CD4-positive, alpha-beta T cell treated with Interleukin-21 for 1 hour (primary cell): ENCODE data around the gene ATN1.

Experiments
- DNase-seq: peaks from one replicate; pipeline ENCODE4 v3.0.0-alpha.2; 2020

ATN1 gene

DNA sequence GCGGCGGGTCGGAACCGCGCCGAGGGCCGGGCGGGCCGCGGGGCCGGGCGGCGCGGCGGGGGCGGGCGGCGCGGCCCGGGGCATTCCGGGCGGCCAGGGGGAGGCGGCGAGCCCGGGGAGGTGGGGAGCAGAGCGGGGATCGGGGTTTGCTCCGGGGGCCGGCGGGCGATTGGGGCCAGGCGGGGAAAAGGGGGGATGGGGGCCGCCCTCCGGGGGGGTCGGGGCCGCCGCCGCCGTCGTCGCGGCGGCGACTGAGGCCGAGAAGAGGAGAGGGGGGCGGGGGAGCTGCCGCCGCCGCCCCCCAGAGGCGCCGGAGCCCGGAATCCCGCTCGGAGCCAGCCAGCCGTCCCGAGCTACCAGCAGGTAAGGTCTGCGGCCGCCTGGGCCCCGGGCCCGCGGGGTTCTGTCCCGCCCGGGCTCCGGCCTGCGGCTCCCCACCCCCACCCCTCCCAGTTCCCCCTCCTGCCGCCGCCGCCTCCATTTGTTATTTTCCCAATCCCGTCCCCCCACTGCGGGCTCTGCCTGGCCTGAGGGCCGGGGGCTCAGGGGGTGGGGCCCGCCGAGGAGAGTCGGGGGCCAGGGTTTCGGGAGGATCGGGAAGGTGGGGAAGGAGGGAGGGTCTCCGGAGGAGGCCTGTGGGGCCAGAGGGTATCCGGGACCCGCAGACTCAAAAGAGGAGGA lies 403 bp downstream of the ATN1 start:
- DNase-seq = no peak

DNA sequence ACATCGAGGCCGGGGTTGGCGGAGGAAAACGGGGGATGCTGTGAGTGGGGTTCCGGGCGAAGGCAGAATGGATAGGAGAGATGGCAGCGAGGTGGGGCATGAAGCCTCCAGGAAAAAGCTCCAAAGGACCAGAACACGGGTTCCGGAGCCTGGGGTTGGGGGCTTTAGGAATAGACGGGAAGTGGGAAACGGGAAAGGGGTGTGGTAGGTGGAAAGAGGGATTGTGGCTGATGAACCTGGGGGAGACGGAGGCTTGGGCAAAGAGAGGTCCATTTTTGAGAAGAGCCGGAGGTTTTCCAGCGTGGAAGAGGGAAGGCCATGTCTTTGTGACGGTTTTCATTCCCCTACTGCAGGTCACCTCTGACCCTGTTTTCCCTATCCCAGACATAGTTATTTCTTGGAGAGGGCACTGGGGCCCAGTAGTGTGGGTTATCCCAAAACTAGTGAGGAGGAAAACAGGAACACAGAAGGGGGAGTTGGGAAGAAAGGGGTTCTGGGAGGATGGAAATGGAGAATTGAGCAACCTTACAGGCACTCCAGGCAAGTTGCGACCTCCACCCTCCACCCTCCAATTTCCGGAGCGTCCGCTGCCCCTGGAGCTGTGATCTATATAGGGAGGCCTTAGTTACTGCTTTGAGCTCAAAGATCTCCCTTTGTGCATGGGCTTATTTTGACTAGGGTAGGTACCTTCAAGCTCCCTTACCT lies 1.1 kb downstream of the ATN1 start:
- DNase-seq = no peak

DNA sequence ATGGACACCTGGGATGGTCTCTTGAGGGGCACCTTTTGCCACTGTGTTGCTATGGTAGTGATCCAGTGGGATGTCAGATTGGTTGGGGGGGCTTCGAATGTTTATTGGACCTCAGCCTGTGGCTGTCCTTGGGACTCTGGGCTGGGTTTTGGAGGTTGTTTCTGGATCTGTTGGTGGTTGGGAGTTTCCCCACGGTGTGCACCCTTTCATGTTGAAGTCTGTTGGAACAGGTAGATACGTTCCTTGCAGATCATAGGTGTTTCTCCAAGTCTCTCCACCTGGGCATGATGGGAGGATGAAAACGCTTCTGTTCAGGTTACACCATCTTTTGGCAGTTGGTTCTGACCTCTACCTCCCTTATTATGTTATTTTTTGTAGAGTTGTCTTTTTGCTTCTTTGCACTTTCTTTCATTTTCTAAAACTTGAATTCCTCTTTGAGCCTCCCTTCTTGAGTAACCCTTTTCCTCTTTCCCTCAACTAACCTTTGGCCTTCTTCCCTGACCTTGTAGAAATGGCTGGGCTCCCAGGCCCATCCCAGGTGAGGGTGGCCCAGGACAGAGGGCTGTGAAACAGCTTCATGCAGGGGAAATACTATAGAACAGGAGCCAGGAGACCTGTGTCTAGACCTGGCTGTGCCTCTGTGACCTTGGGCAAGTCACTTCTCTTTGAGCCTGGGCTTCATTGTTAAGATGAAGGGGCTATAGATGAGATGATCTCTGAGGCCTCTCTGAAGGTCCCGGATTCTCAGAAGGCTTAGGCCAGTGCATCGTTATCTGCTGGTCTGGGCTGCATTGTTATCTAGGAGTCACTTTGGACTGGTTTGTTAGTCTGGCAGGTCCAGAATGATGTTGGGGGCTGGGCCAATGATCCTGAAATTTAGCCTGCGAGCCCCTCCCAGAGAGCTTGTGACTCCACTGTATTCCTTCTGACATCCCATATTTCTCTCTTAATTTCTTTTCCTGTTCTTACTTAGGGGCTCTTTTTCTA lies 2.0 kb downstream of the ATN1 start:
- DNase-seq = no peak

DNA sequence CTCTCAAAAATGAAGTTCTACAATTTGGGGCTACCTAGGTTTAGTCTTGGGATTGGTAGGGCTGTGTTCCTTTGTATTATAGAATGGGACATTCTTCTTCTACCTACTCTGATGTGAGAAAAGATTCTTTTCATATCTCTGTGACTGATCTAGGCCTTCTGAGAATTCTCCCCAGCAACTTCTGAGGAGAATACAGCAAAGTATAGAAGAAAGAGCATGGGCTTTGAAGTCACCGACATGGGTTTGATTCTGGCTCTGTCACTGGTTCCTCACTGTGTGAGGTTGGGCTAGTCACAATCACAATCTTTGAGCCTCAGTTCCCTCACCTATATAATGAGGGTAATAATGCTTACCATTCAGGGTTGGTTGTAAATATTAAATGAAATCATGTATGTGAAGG lies 5.0 kb downstream of the ATN1 start:
- DNase-seq = no peak

DNA sequence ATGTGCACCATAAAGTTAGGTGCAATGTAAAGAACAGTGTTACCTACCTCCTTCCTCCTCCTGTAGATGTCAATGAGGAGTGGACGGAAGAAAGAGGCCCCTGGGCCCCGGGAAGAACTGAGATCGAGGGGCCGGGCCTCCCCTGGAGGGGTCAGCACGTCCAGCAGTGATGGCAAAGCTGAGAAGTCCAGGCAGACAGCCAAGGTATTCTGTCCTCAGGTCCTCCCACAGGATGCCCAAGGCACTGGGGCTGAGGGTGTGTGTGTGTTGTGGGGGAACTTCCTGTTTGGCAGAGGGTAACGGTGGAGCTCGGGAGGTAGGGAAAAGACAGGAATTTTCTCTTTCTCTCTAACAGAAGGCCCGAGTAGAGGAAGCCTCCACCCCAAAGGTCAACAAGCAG lies 6.4 kb downstream of the ATN1 start:
- no peak for DNase-seq

DNA sequence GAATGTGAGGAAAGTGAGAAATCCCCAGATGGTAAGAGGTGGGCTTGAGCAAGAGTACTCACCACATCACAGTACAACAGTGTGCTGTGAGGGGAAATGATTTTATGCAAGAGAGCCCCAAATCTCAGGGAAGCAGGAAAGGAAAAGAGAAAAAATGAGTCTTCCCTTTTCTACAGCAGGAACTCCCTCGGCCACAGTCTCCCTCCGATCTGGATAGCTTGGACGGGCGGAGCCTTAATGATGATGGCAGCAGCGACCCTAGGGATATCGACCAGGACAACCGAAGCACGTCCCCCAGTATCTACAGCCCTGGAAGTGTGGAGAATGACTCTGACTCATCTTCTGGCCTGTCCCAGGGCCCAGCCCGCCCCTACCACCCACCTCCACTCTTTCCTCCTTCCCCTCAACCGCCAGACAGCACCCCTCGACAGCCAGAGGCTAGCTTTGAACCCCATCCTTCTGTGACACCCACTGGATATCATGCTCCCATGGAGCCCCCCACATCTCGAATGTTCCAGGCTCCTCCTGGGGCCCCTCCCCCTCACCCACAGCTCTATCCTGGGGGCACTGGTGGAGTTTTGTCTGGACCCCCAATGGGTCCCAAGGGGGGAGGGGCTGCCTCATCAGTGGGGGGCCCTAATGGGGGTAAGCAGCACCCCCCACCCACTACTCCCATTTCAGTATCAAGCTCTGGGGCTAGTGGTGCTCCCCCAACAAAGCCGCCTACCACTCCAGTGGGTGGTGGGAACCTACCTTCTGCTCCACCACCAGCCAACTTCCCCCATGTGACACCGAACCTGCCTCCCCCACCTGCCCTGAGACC lies 7.8 kb downstream of the ATN1 start:
- DNase-seq = no peak

DNA sequence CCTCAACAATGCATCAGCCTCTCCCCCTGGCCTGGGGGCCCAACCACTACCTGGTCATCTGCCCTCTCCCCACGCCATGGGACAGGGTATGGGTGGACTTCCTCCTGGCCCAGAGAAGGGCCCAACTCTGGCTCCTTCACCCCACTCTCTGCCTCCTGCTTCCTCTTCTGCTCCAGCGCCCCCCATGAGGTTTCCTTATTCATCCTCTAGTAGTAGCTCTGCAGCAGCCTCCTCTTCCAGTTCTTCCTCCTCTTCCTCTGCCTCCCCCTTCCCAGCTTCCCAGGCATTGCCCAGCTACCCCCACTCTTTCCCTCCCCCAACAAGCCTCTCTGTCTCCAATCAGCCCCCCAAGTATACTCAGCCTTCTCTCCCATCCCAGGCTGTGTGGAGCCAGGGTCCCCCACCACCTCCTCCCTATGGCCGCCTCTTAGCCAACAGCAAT lies 8.5 kb downstream of the ATN1 start:
- no peak for DNase-seq

DNA sequence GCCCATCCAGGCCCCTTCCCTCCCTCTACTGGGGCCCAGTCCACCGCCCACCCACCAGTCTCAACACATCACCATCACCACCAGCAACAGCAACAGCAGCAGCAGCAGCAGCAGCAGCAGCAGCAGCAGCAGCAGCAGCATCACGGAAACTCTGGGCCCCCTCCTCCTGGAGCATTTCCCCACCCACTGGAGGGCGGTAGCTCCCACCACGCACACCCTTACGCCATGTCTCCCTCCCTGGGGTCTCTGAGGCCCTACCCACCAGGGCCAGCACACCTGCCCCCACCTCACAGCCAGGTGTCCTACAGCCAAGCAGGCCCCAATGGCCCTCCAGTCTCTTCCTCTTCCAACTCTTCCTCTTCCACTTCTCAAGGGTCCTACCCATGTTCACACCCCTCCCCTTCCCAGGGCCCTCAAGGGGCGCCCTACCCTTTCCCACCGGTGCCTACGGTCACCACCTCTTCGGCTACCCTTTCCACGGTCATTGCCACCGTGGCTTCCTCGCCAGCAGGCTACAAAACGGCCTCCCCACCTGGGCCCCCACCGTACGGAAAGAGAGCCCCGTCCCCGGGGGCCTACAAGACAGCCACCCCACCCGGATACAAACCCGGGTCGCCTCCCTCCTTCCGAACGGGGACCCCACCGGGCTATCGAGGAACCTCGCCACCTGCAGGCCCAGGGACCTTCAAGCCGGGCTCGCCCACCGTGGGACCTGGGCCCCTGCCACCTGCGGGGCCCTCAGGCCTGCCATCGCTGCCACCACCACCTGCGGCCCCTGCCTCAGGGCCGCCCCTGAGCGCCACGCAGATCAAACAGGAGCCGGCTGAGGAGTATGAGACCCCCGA lies 9.1 kb downstream of the ATN1 start:
- DNase-seq = peak; percentile 58

DNA sequence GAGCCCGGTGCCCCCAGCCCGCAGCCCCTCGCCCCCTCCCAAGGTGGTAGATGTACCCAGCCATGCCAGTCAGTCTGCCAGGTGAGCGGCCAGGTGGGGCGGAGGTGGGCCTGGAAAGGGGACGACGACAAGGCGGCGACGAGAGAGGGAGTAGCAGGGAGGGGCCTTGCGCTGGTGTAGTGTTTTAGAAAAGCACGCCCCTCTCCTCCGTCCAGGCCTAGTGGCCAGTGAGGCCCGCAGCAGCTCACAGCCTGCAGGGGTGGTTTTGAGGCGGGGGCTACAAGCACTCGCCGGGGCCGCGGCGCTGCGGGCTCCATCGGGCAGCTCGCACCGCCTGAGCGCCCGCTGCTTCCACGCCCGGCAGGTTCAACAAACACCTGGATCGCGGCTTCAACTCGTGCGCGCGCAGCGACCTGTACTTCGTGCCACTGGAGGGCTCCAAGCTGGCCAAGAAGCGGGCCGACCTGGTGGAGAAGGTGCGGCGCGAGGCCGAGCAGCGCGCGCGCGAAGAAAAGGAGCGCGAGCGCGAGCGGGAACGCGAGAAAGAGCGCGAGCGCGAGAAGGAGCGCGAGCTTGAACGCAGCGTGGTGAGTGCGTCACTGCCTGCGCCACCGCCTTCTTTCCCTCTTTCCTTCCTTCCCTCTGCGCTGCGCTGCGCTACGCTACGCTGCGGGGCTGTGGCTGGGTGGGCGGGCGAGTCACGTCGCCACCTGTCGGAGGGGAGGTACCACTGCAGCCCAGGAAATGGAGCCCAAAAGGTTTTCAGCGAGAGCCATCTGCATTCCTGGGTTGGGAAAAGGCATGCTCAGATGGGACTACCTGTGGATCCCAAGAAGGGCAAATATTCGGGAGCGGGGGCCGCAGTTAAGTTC lies 10.0 kb downstream of the ATN1 start:
- DNase-seq = peak; percentile 95

DNA sequence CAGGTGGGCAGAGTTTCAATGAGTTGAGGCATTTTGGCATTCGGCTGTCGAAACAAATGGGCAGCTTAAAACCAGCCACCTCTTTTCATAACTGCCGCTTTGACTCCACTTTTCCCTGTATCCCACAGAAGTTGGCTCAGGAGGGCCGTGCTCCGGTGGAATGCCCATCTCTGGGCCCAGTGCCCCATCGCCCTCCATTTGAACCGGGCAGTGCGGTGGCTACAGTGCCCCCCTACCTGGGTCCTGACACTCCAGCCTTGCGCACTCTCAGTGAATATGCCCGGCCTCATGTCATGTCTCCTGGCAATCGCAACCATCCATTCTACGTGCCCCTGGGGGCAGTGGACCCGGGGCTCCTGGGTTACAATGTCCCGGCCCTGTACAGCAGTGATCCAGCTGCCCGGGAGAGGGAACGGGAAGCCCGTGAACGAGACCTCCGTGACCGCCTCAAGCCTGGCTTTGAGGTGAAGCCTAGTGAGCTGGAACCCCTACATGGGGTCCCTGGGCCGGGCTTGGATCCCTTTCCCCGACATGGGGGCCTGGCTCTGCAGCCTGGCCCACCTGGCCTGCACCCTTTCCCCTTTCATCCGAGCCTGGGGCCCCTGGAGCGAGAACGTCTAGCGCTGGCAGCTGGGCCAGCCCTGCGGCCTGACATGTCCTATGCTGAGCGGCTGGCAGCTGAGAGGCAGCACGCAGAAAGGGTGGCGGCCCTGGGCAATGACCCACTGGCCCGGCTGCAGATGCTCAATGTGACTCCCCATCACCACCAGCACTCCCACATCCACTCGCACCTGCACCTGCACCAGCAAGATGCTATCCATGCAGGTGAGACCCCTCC lies 10.8 kb downstream of the ATN1 start:
- no peak for DNase-seq

DNA sequence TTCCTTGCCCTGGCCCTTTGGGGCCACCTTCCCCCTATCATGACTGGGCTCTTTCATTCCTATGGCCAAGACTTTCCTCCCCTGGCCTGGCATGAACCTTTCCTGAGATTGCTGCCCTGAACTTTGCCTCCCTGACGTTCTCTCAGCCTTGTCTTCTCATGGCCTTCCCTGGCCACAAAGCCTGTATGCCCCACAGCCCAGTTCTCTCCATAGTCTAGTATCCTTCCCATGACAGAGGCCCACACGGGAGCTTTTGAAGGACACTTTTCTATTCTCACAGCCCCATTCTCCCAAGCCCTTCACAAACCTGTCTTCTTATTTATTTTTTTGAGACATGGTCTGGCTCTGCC lies 11.4 kb downstream of the ATN1 start:
- no peak for DNase-seq

DNA sequence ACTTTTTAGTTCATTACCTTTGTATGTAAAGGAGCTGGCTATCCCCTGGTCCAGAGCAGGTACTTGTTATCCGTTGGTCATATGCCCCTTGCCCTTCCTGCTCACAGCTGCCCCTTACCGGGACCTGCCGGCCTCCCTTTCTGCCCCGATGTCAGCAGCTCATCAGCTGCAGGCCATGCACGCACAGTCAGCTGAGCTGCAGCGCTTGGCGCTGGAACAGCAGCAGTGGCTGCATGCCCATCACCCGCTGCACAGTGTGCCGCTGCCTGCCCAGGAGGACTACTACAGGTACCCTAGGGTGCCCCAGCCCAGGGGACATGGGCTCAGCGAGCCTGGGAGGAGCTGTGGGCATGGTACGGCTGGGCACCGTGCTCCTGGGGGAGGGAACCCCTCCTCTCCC lies 13.5 kb downstream of the ATN1 start:
- no peak for DNase-seq

DNA sequence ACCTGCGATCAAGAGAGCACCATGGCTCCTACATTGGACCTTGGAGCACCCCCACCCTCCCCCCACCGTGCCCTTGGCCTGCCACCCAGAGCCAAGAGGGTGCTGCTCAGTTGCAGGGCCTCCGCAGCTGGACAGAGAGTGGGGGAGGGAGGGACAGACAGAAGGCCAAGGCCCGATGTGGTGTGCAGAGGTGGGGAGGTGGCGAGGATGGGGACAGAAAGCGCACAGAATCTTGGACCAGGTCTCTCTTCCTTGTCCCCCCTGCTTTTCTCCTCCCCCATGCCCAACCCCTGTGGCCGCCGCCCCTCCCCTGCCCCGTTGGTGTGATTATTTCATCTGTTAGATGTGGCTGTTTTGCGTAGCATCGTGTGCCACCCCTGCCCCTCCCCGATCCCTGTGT lies 14.0 kb downstream of the ATN1 start:
- DNase-seq = no peak

DNA sequence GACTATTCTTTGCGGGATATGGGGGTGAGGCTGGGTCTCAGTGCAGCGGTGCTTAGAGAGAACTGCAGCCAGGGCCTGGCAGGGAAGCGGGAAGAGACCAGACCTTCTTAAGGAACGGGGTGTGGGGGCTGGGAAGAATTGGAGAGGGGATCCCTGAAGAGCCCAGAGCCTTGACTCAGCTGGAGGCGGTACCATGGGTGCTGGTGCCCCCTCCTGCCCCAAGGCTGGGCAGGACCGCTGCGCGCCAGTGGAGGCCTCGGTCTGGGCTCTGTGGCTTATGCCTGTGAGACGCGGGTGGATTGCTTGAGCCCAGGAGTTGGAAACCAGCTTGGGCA lies 14.5 kb downstream of the ATN1 start:
- no peak for DNase-seq

DNA sequence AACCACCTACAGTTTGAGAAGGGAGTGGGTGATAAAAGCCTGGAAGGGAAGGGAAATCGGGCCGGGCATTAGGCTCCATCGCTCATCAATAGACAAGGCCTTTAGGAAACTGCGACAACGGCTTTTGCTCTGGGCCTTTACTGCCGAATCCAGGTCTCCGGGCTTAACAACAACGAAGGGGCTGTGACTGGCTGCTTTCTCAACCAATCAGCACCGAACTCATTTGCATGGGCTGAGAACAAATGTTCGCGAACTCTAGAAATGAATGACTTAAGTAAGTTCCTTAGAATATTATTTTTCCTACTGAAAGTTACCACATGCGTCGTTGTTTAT lies 15.6 kb downstream of the ATN1 start:
- peak; percentile 93 for DNase-seq

DNA sequence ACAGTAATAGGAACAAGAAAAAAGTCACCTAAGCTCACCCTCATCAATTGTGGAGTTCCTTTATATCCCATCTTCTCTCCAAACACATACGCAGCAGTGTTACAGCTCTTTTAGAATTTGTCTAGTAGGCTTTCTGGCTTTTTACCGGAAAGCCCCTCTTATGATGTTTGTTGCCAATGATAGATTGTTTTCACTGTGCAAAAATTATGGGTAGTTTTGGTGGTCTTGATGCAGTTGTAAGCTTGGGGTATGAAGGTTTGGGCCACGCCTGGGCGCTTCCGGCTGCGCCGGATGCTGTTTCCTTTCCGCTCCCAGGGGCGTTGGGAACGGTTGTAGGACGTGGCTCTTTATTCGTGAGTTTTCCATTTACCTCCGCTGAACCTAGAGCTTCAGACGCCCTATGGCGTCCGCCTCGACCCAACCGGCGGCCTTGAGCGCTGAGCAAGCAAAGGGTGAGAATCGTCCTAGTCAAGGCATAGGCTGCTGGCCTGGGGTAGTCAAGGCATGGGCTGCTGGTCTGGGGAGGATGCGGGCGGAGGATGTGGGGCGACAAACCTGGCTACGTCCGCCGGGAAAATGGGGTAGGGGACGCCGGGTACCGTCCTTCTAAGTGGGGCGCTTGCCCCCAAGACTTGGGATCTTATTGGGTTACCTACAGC lies 16.1 kb downstream of the ATN1 start, which contains the start of the genes C12orf57 and RNU7-1:
C12orf57 (plus strand) TSS at position 301 of the 659 bp plus-strand sequence; CDS start at position 401, 100 bp downstream.
RNU7-1 (plus strand) TSS at position 95 of the 659 bp plus-strand sequence.
- DNase-seq = peak; percentile 90

DNA sequence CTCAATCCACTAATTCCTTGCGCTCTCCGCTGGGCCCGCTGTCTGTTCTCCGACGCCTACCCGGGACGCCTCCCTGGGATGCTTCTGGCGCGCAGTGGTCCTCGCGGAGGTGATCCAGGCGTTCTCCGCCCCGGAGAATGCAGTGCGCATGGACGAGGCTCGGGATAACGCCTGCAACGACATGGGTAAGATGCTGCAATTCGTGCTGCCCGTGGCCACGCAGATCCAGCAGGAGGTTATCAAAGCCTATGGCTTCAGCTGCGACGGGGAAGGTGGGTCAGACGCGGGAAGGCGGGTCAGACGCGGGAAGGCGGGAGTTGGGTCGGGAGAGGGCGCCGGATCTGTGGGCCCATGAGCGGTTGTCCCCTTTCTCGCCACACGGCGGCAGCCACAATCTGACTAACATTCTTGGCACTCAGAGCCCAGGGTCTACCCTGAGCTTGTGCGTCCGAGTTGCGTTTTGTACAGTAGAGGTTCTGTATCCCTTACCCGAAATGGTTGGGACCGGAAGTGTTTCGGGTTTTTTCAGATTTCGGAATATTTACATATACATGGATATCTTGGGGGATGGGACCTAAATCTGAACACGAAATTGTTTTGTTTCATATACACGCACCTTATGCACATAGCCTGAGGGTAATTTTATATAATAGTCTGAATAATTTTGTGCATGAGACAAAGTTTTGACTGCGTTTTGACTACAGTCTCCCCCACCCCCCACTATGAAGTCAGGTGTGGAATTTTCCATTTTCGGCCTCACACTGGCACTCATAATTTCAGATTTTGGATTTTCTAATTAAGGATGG lies 16.8 kb downstream of the ATN1 start:
- peak; percentile 91 for DNase-seq

DNA sequence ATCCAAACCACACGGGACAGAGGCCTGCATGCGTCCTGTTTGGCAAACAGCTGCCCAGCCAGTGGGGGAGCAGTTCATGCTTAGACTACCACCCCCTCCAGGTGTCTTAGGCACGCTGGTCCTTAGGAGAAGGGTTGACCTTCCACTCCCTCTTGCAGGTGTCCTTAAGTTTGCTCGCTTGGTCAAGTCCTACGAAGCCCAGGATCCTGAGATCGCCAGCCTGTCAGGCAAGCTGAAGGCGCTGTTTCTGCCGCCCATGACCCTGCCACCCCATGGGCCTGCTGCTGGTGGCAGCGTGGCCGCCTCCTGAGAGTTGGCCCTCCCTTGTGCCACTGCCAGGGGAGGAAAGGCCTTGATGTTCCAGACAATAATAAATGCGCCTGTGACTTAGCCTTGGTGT lies 17.9 kb downstream of the ATN1 start:
- no peak for DNase-seq
